A549 (cell line): ENCODE data around the gene P2RX6. TPM values are rescaled to one million over a fixed set of nuclear protein-coding genes. Genes with fewer than 3 reads are reported as not detected.
A peak's percentile ranks its signal among the peaks of the same experiment; 100 is the strongest.

ENCODE experiments used
- ATAC-seq, 2 experiments: fragments of 200-7000 bp in 1 of 2; fragments of >200 bp in 1 of 2; cut with Nextera tagmentation in 1 of 2; cut with Tn5 transposase in 1 of 2; 3 replicates each; pipeline versions ENCODE4 v1.8.0 to v1.9.1; 2018 to 2020; ENCODE audit warnings: mild to moderate bottlenecking in 1 of 2, moderate library complexity in 1 of 2
- CTCF ChIA-PET: fragments of 300-600 bp; sonication (Branson Sonifier 250); formaldehyde crosslinking; extraction: SDS; loops from one replicate; lab custom pipeline; 2021; ENCODE audit warnings: antibody characterized with exemption, inconsistent platforms; lab: Yijun Ruan, JAX
- POLR2A ChIA-PET: fragments of 350-600 bp; formaldehyde crosslinking; extraction: SDS; loops from one replicate; lab custom pipeline; 2021; ENCODE audit warnings: antibody characterized with exemption, inconsistent platforms; lab: Yijun Ruan, JAX
- DNase-seq, 2 experiments: peaks; one replicate each; pipeline versions ENCODE4 v3.0.0 to v3.0.0-alpha.2; 2011 to 2016; ENCODE audit warnings: low read depth in 1 of 2, low spot score in 1 of 2
- FAIRE-seq: peaks from 2 replicates; lab custom pipeline; 2011; peaks lifted over from hg19 to GRCh38; lab: Jason Lieb, UNC
- H3K27ac ChIP-seq, 2 experiments: fragments of >200 bp; sonication (Bioruptor Twin); formaldehyde crosslinking; 3 replicates each; pipeline ENCODE4 v1.5.1; 2016 to 2017
- H3K4me1 ChIP-seq: fragments of >200 bp; sonication (Bioruptor Twin); formaldehyde crosslinking; 3 replicates; pipeline ENCODE4 v1.6.1; 2016
- H3K4me2 ChIP-seq: fragments of >200 bp; sonication (Bioruptor Twin); formaldehyde crosslinking; 3 replicates; pipeline ENCODE4 v1.6.1; 2016
- H3K4me3 ChIP-seq: fragments of >200 bp; sonication (Bioruptor Twin); formaldehyde crosslinking; 3 replicates; pipeline ENCODE4 v1.5.1; 2016
- H3K9me3 ChIP-seq: fragments of >200 bp; sonication (Bioruptor Twin); formaldehyde crosslinking; 3 replicates; pipeline ENCODE4 v1.6.1; 2016
- ATOH8 ChIP-seq: fragments of 250-450 bp; sonication (Bioruptor Pico); IDR thresholded peaks from 2 replicates; pipeline ENCODE4 v1.5.0; 2020; ENCODE audit warnings: low read depth, mild to moderate bottlenecking, moderate library complexity
- BHLHE40 ChIP-seq: IDR thresholded peaks from 2 replicates; pipeline ENCODE4 v1.6.1; 2012; ENCODE audit warnings: low read depth, low read length, inconsistent platforms
- CBX2 ChIP-seq: fragments of 200-600 bp; sonication (generic); IDR thresholded peaks from 2 replicates; pipeline ENCODE4 v1.6.1; 2016; ENCODE audit warnings: low read depth, mild to moderate bottlenecking, borderline replicate concordance
- CHD2 ChIP-seq: fragments of 150-350 bp; IDR thresholded peaks from 2 replicates; pipeline ENCODE4 v1.6.1; 2014; ENCODE audit warnings: low read length; ENCODE audit not compliant: partially characterized antibody
- CTCF ChIP-seq: fragments of >200 bp; sonication (Bioruptor Twin); formaldehyde crosslinking; IDR thresholded peaks from 3 replicates; pipeline ENCODE4 v1.5.1; 2016
- EP300 ChIP-seq, 2 experiments: fragments of >200 bp; sonication (Bioruptor Twin); formaldehyde crosslinking; IDR thresholded peaks; 2 replicates in 1 of 2; 3 replicates in 1 of 2; pipeline ENCODE4 v1.6.1; 2016 to 2017
- HOXA7 ChIP-seq: fragments of 250-450 bp; sonication (Bioruptor Pico); IDR thresholded peaks from 2 replicates; pipeline ENCODE4 v1.5.0; 2020; ENCODE audit warnings: mild to moderate bottlenecking, moderate library complexity
- HOXB5 ChIP-seq: fragments of 250-450 bp; sonication (Bioruptor Pico); IDR thresholded peaks from 2 replicates; pipeline ENCODE4 v1.5.0; 2020; ENCODE audit warnings: mild to moderate bottlenecking, moderate library complexity
- JUN ChIP-seq, 2 experiments: fragments of >200 bp; sonication (Bioruptor Twin); formaldehyde crosslinking; IDR thresholded peaks; 2 replicates in 1 of 2; 3 replicates in 1 of 2; pipeline ENCODE4 v1.6.1; 2016 to 2017
- JUNB ChIP-seq: fragments of >200 bp; sonication (Bioruptor Twin); formaldehyde crosslinking; IDR thresholded peaks from 2 replicates; pipeline ENCODE4 v1.6.1; 2016
- KDM5A ChIP-seq: fragments of 200-600 bp; sonication (generic); IDR thresholded peaks from 2 replicates; pipeline ENCODE4 v1.6.1; 2016; ENCODE audit warnings: antibody characterized with exemption, mild to moderate bottlenecking
- MAFK ChIP-seq: fragments of 450-650 bp; IDR thresholded peaks from 2 replicates; pipeline ENCODE4 v1.6.1; 2014; ENCODE audit not compliant: partially characterized antibody
- MAZ ChIP-seq: fragments of 150-350 bp; IDR thresholded peaks from 2 replicates; pipeline ENCODE4 v1.6.1; 2014; ENCODE audit warnings: antibody characterized with exemption, low read depth, low read length, borderline replicate concordance
- NR3C1 ChIP-seq: fragments of >200 bp; sonication (Bioruptor Twin); formaldehyde crosslinking; IDR thresholded peaks from 3 replicates; pipeline ENCODE4 v1.6.1; 2017
- POLR2A ChIP-seq: IDR thresholded peaks from 2 replicates; pipeline ENCODE4 v1.6.1; 2012; ENCODE audit warnings: mild to moderate bottlenecking, low read length
- RAD21 ChIP-seq, 2 experiments: fragments of >200 bp in 1 of 2; sonication (Bioruptor Twin) in 1 of 2; formaldehyde crosslinking in 1 of 2; IDR thresholded peaks in 1 of 2; conservative IDR thresholded peaks in 1 of 2; 2 replicates in 1 of 2; 3 replicates in 1 of 2; pipeline ENCODE4 v1.6.1; 2012 to 2018; ENCODE audit warnings: inconsistent platforms in 1 of 2
- RARB ChIP-seq: fragments of 250-450 bp; sonication (Bioruptor Pico); IDR thresholded peaks from 2 replicates; pipeline ENCODE4 v1.8.0; 2021; ENCODE audit warnings: mild to moderate bottlenecking, moderate library complexity
- RNF2 ChIP-seq: fragments of 200-600 bp; sonication (generic); IDR thresholded peaks from 2 replicates; pipeline ENCODE4 v1.6.1; 2016; ENCODE audit warnings: low read depth, mild to moderate bottlenecking, antibody characterized with exemption, moderate library complexity, borderline replicate concordance
- SREBF2 ChIP-seq: fragments of 450-650 bp; IDR thresholded peaks from 2 replicates; pipeline ENCODE4 v1.6.1; 2014; ENCODE audit warnings: mild to moderate bottlenecking, moderate library complexity
- TFCP2L1 ChIP-seq: fragments of 250-450 bp; sonication (Bioruptor Pico); IDR thresholded peaks from 2 replicates; pipeline ENCODE4 v1.5.0; 2021; ENCODE audit warnings: mild to moderate bottlenecking
- ZC3H11A ChIP-seq: fragments of 450-650 bp; IDR thresholded peaks from 2 replicates; pipeline ENCODE4 v1.6.1; 2014; ENCODE audit warnings: antibody characterized with exemption, mild to moderate bottlenecking
- ZNF302 ChIP-seq: fragments of 250-450 bp; sonication (Bioruptor Pico); IDR thresholded peaks from 2 replicates; pipeline ENCODE4 v1.9.0; 2021; ENCODE audit warnings: inconsistent platforms, mild to moderate bottlenecking, moderate library complexity
- WGBS: methylation state at CpG from one replicate; pipeline ENCODE4 v1.1.6; 2017; ENCODE audit errors: missing lambda C conversion rate; 5-methylcytosine and 5-hydroxymethylcytosine counted together
- polyA plus RNA-seq, 4 experiments: library from polyadenylated mRNA; depleted of rRNA in 3 of 4; stranded (reverse); fragments of >200 nt; fragmentation: RNase III in 1 of 4; extraction: RNeasy Plus Mini Kit Qiagen cat#74134 plus additional on column Dnase treatment in 1 of 4; gene quantifications; 2 replicates in 3 of 4; 3 replicates in 1 of 4; pipeline ENCODE4 v1.2.3, GENCODE V29; 2011 to 2017
- TF ChIP-seq, protein P1 (sequence below): fragments of 150-350 bp; IDR thresholded peaks from 2 replicates; pipeline ENCODE4 v1.6.1; 2014; ENCODE audit warnings: low read depth, mild to moderate bottlenecking, low read length

P2RX6 gene
- polyA plus RNA-seq, 2 of the 4 experiments (the other 2 are of a cell fraction), result 0.67 to 0.92 TPM

DNA sequence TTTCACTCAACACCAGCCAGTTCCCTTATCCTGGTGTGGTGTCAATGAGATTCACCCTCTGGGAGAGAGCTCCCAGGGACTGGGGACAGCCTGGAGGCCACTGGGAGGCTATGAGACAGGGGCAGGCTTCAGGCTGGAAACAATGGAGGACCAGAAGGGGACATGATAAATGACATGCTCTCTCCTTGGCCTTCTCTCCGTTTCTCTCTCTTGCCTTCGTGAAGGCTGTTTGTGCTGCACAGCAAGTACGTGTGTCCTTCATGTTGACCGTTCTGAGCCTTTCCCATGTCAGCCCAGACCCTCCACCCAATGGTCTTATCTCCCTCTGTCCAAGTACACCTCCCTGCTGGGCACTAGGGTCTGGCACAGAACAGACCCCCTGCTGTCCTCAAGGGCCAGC, 34.4 kb upstream of the P2RX6 start:
- ATAC-seq, result no peak
- WGBS, result 94% methylated on average over 4 of the region's 4 CpGs

DNA sequence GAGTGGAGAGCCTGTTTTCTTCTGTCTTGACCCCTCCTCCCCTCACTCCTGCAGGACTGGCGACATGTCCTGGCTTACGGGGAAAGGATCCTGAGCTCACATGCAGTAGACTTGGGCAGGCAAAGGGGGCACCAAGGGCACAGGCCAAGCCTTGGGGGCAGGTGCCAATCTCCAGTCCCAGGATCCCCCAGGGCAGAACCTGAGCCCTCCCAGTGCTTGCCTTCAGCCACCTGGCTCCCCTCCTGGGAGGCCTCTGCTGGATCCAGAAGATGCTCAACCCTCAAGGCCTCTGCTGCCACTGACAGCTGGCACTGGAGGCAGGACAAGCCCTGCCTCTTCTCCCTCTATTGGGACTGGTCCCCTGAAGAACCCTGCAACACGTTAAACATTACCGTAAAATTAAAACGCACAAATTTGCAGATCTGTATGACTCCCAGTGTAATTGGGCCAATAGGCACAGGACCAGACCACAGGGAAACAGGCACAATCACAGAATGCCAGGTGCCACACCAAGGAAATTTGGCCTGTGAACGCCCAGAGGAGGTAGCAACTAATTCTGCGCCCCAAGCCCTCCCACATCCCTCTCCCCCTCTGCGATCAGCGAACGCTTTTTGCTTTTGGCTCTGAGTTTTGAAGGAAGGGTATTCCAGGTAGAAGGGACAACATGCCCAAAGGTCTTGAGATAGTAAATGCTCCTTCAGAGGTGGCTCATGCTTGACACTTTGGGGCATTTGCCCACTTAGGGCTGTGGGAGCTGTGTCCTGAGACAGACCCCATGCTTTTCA, 33.8 kb upstream of the P2RX6 start:
- Histone ChIP-seq H3K27ac (peak overlapping the region; percentile 92 to 97), H3K4me3 (peak overlapping the region; percentile 73), H3K4me2 (peak overlapping the region; percentile 90), H3K9me3 (peaks cover 8% of the 10 kb centered on the region; the same call in 1 of the 3 replicates), H3K4me1 (peaks cover 11% of the 10 kb centered on the region; the same call in 2 of the 3 replicates)
- CTCF ChIA-PET, result interaction anchor here (0.6 to 2.7 kb wide), 10 partner anchors 11 to 177 kb away, joined by 3 to 10 read pairs (median 4); partner anchors contain the start of gene AIFM3
- no peak for FAIRE-seq
- TF ChIP-seq HOXB5 (CRISPR knock-in tag) (no peak), CTCF (no peak), JUN (IDR thresholded peaks at IDR 0.05) (no peak), EP300 (IDR thresholded peaks at IDR 0.05) (no peak)
- no peak for DNase-seq
- POLR2A ChIA-PET, result interaction anchor here (1.8 to 3.7 kb wide), 3 partner anchors 10 to 96 kb away, joined by 12 to 22 read pairs (median 22); partner anchors contain the start of gene THAP7
- WGBS, result 78% methylated on average over 10 of the region's 10 CpGs
- no peak; a peak in 1 of 6 replicates for ATAC-seq

More for the DNA sequence above, 34.4 kb upstream of the P2RX6 start:
- Histone ChIP-seq H3K4me2 (no peak overlapping the region; the same call in 2 of the 3 replicates), H3K27ac (no peak overlapping the region), H3K4me1 (peaks cover 11% of the 10 kb centered on the region; the same call in 2 of the 3 replicates), H3K9me3 (peaks cover 8% of the 10 kb centered on the region; the same call in 1 of the 3 replicates)
- CTCF ChIA-PET, result interaction anchor here (0.6 to 2.7 kb wide), 7 partner anchors 10 to 110 kb away, joined by 3 to 10 read pairs (median 4); no protein-coding TSS in a partner anchor
- DNase-seq, result no peak
- POLR2A ChIA-PET, result interaction anchor here (3.7 kb wide), 1 partner anchor 95 kb away, joined by 22 read pairs; no protein-coding TSS in a partner anchor
- no peak for FAIRE-seq
- TF ChIP-seq BHLHE40, result no peak
- no peak for TF ChIP-seq POLR2A
- TF ChIP-seq RNF2, result no peak
- no peak for TF ChIP-seq MAZ
- TF ChIP-seq ZC3H11A, result no peak
- no peak for TF ChIP-seq MAFK
- no peak for TF ChIP-seq CHD2
- TF ChIP-seq RAD21 (conservative IDR thresholded peaks at IDR 0.05 in 1 of 2, IDR thresholded peaks at IDR 0.05 in 1 of 2), result no peak
- TF ChIP-seq NR3C1, result no peak
- TF ChIP-seq TFCP2L1, result no peak
- no peak for TF ChIP-seq CBX2
- no peak for TF ChIP-seq RARB (CRISPR knock-in tag)
- TF ChIP-seq SREBF2, result no peak
- no peak for TF ChIP-seq KDM5A
- no peak for TF ChIP-seq ATOH8
- no peak for TF ChIP-seq HOXA7 (CRISPR knock-in tag)
- no peak for TF ChIP-seq ZNF302
- TF ChIP-seq, protein P1, sequence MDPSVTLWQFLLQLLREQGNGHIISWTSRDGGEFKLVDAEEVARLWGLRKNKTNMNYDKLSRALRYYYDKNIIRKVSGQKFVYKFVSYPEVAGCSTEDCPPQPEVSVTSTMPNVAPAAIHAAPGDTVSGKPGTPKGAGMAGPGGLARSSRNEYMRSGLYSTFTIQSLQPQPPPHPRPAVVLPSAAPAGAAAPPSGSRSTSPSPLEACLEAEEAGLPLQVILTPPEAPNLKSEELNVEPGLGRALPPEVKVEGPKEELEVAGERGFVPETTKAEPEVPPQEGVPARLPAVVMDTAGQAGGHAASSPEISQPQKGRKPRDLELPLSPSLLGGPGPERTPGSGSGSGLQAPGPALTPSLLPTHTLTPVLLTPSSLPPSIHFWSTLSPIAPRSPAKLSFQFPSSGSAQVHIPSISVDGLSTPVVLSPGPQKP, result no peak
- TF ChIP-seq JUNB, result no peak
- TF ChIP-seq CTCF, result no peak
- TF ChIP-seq, all 56 proteins: peak for 0
- no peak overlapping the region for H3K4me3 ChIP-seq
